ENCODE measurements around the gene GNA15.

The GNA15 gene

DNA sequence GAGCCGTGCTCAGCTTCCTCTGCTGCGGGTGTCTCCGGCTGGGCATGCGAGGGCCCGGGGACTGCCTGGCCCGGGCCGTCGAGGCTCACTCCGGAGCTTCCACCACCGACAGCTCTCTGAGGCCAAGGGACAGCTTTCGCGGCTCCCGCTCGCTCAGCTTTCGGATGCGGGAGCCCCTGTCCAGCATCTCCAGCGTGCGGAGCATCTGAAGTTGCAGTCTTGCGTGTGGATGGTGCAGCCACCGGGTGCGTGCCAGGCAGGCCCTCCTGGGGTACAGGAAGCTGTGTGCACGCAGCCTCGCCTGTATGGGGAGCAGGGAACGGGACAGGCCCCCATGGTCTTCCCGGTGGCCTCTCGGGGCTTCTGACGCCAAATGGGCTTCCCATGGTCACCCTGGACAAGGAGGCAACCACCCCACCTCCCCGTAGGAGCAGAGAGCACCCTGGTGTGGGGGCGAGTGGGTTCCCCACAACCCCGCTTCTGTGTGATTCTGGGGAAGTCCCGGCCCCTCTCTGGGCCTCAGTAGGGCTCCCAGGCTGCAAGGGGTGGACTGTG, 44.0 kb downstream of the GNA15 start:
- Histone ChIP-seq H3K4me1 (ENCODE audit: control insufficient read depth, insufficient read depth, low read length, poor library complexity, severe bottlenecking) (peaks cover 5% of the 10 kb centered on the region), H3K27ac (ENCODE audit: low read depth, low read length, severe bottlenecking) (no peak overlapping the region), H3K36me3 (ENCODE audit: control insufficient read depth, insufficient read depth, low read length) (no peaks in the 10 kb centered on the region), H3K9me3 (ENCODE audit: control insufficient read depth, low read length) (no peaks in the 10 kb centered on the region), H3K4me3 (ENCODE audit: extremely low read depth, insufficient read depth, low read length, poor library complexity, severe bottlenecking) (no peak overlapping the region)
- 93 to 96% methylated on average over 26 to 30 of the region's 31 CpGs for WGBS, 2 experiments (ENCODE audit: insufficient coverage in 2 of 2)

DNA sequence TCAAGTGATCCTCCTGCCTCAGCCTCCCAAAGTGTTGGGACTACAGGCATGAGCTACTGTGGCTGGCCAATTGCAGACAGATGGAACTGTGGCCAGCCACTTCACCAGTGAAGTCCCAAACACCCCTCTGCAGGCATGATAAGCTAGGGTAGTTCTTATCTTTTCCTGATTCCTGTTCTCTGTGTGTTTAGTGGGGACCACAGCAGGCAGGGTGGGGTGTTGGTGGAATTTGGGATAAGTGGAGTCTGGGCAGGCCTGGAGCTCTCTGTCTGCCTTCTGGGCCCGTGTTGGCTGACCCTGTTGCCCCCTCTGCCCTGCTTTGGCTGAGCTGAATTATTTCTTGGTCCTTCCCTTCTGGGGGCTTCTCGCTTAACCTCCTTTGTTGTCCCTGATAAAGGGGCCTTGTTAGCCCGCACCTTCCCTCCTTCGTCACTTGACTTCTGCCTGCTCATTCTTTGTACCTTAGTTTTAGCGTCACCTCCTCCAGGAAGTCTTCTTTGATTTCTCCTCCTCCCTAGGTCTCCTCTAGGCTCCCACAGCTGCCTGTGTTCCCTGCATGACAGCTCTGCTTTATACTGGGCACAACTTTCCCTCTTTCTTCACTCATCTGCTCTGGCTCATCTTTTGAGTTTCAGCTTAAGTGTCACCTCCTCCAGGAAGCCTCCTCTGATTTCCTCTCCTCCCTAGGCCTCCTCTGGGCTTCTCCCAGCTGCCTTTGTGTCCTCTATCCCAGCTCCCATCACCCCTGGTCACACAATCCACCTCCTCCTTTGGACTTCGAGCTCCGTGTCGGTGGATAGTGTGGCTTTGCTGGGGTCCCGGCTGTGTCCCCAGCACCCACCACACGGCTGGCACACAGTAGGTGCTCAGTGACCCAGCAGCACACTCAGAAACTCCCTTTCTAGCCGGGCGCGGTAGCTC, 48.1 kb downstream of the GNA15 start:
- 85 to 91% methylated on average over 7 to 13 of the region's 13 CpGs for WGBS, 2 experiments (ENCODE audit: insufficient coverage in 2 of 2)
- Histone ChIP-seq H3K36me3 (ENCODE audit: control insufficient read depth, insufficient read depth, low read length) (peaks cover 12% of the 10 kb centered on the region), H3K9me3 (ENCODE audit: control insufficient read depth, low read length) (no peaks in the 10 kb centered on the region), H3K27ac (ENCODE audit: low read depth, low read length, severe bottlenecking) (no peak overlapping the region), H3K4me3 (ENCODE audit: extremely low read depth, insufficient read depth, low read length, poor library complexity, severe bottlenecking) (no peak overlapping the region), H3K4me1 (ENCODE audit: control insufficient read depth, insufficient read depth, low read length, poor library complexity, severe bottlenecking) (peaks cover 13% of the 10 kb centered on the region)

DNA sequence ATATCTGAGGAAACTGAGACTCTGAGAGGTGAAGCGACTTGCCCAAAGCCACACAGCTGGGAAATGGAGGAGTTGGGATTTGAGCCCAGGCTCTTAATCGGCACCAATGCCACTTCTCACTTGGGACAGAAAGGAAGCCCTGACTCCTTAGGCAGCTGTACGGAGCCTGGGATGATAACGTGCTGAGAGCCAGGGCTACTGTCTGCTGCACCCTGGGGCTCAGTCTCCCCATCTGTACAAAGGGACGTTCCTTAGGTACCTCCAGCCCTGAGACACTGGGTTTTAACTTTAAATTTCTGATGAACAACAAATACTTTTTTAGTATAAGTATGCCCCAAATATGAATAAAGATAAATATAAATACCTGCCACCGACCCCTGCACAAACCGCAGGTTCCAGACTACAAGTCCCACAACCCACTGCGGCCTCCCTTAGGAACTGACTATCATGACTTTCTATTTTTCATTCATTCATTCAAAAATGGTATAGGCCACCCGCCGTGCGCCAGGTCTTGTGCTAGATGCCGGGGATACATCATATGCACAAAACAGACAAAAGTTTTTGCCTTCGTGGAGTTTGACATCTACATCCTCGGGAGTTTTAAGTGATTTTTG, 49.1 kb downstream of the GNA15 start:
- H3K4me1 ChIP-seq (ENCODE audit: control insufficient read depth, insufficient read depth, low read length, poor library complexity, severe bottlenecking), result peaks cover 13% of the 10 kb centered on the region
- no peaks in the 10 kb centered on the region for H3K9me3 ChIP-seq (ENCODE audit: control insufficient read depth, low read length)
- peaks cover 20% of the 10 kb centered on the region for H3K36me3 ChIP-seq (ENCODE audit: control insufficient read depth, insufficient read depth, low read length)
- no peak overlapping the region for H3K27ac ChIP-seq (ENCODE audit: low read depth, low read length, severe bottlenecking)
- 19 to 36% methylated on average over 8 to 11 of the region's 14 CpGs for WGBS, 2 experiments (ENCODE audit: insufficient coverage in 2 of 2)
- peak overlapping the region; percentile 91 for H3K4me3 ChIP-seq (ENCODE audit: extremely low read depth, insufficient read depth, low read length, poor library complexity, severe bottlenecking)

DNA sequence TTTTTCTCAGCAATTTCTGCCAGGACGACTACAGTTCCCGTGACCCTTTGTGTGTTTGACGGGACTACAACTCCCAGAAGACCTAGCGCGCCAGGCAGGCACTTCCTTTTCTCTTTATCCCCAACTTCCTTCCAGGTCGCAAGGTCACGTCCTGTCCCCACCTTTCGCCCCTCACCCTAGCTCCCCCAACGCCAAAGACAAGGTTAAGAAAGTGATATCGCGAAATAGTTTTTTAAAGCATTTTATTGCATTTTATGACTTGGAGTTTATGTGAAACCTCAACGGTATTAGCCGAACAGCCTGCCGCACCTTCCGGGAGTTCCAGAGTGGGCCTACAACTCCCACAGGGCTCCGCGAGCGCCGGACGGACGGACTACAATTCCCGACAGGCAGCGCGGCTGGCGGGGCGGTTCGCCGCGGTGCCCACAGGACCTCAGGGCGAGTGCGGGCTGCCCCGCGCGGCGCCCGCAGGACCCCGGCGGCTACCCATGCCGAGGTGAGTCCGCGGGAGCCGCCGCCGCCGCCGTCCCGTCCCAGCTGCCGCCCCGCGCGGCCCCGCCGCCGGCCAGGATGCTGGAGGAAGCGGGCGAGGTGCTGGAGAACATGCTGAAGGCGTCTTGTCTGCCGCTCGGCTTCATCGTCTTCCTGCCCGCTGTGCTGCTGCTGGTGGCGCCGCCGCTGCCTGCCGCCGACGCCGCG, 49.8 kb downstream of the GNA15 start, which contains the start of gene NCLN:
TSS of gene NCLN (plus strand) at position 470 of the 699 bp plus-strand sequence. CDS start at position 571, 101 bp downstream.
- no peak within 1 kb of the TSS for H3K27ac ChIP-seq (ENCODE audit: low read depth, low read length, severe bottlenecking)
- H3K4me1 ChIP-seq (ENCODE audit: control insufficient read depth, insufficient read depth, low read length, poor library complexity, severe bottlenecking), result peaks cover 13% of the 10 kb centered on the region
- peaks cover 22% of the 10 kb centered on the region for H3K36me3 ChIP-seq (ENCODE audit: control insufficient read depth, insufficient read depth, low read length)
- WGBS, 2 experiments (ENCODE audit: insufficient coverage in 2 of 2), result 0 to 1% methylated on average over 50 to 52 of the region's 69 CpGs
- H3K4me3 ChIP-seq (ENCODE audit: extremely low read depth, insufficient read depth, low read length, poor library complexity, severe bottlenecking), result peak within 1 kb of the TSS; percentile 91
- no peaks in the 10 kb centered on the region for H3K9me3 ChIP-seq (ENCODE audit: control insufficient read depth, low read length)

- no peak overlapping the region for H3K27ac ChIP-seq (ENCODE audit: low read depth, low read length, severe bottlenecking)
- 0% methylated on average over 29 to 38 of the region's 38 CpGs for WGBS, 2 experiments (ENCODE audit: insufficient coverage in 2 of 2)
- peak overlapping the region; percentile 91 for H3K4me3 ChIP-seq (ENCODE audit: extremely low read depth, insufficient read depth, low read length, poor library complexity, severe bottlenecking)
- peaks cover 13% of the 10 kb centered on the region for H3K4me1 ChIP-seq (ENCODE audit: control insufficient read depth, insufficient read depth, low read length, poor library complexity, severe bottlenecking)
- peaks cover 28% of the 10 kb centered on the region for H3K36me3 ChIP-seq (ENCODE audit: control insufficient read depth, insufficient read depth, low read length)
- no peaks in the 10 kb centered on the region for H3K9me3 ChIP-seq (ENCODE audit: control insufficient read depth, low read length)
Measured at GRCh38 chr19:3186160-3186688, 50.4 kb downstream of the GNA15 start.

- H3K36me3 ChIP-seq (ENCODE audit: control insufficient read depth, insufficient read depth, low read length), result peaks cover 29% of the 10 kb centered on the region
- peaks cover 13% of the 10 kb centered on the region for H3K4me1 ChIP-seq (ENCODE audit: control insufficient read depth, insufficient read depth, low read length, poor library complexity, severe bottlenecking)
- H3K27ac ChIP-seq (ENCODE audit: low read depth, low read length, severe bottlenecking), result no peak overlapping the region
- 69 to 73% methylated on average over 22 to 23 of the region's 23 CpGs for WGBS, 2 experiments (ENCODE audit: insufficient coverage in 2 of 2)
- H3K4me3 ChIP-seq (ENCODE audit: extremely low read depth, insufficient read depth, low read length, poor library complexity, severe bottlenecking), result peak overlapping the region; percentile 91
- H3K9me3 ChIP-seq (ENCODE audit: control insufficient read depth, low read length), result no peaks in the 10 kb centered on the region
Measured at GRCh38 chr19:3186891-3187661, 51.2 kb downstream of the GNA15 start.

DNA sequence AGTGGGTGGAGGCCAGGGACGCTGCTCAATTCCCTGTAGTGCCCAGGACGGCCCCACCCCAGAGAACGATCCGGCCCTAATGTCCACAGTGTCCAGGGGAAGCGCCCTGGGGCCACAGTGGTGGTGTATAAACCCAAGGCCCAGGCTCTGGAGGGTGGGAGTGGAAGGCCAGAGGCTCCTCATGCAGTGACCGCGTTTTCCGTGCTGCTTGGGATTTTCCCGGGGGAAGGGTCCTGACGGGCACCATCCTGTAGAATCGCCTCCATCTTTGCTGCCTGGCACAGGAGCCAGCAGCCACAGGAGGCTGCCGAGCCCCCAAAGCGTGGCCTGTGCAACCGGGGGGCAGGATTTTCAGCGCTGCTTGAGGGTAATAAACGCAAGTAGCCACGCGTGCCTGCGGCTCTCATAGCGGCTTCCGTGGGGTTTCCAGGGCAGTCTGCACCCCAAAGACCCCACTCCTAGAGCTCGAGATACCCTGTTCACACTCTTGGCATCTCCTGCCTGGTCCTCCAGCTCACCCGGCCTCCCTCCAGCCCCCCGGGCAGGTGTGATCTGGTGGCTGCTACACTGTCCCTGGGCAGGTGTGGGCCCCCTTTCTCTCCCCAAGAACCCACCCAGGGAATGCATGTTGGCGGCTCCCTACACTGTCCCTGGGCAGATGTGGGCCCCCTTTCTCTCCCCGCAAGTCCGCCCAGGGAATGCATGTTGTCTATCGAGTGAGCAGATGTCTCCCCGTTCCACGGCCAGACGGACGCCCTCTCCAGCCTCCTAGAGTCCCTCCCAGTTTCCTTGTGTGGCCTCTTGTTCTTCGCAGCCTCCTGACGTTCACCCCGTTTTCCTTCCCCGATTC, 52.1 kb downstream of the GNA15 start:
- Histone ChIP-seq H3K9me3 (ENCODE audit: control insufficient read depth, low read length) (no peaks in the 10 kb centered on the region), H3K27ac (ENCODE audit: low read depth, low read length, severe bottlenecking) (no peak overlapping the region), H3K36me3 (ENCODE audit: control insufficient read depth, insufficient read depth, low read length) (peaks cover 29% of the 10 kb centered on the region), H3K4me3 (ENCODE audit: extremely low read depth, insufficient read depth, low read length, poor library complexity, severe bottlenecking) (no peak overlapping the region), H3K4me1 (ENCODE audit: control insufficient read depth, insufficient read depth, low read length, poor library complexity, severe bottlenecking) (peaks cover 13% of the 10 kb centered on the region)
- WGBS, 2 experiments (ENCODE audit: insufficient coverage in 2 of 2), result 92% methylated on average over 32 to 36 of the region's 36 CpGs

GRCh38 chr19:3188627-3189596, 53.1 kb downstream of the GNA15 start:
- H3K4me3 ChIP-seq (ENCODE audit: extremely low read depth, insufficient read depth, low read length, poor library complexity, severe bottlenecking), result no peak overlapping the region
- H3K9me3 ChIP-seq (ENCODE audit: control insufficient read depth, low read length), result no peaks in the 10 kb centered on the region
- no peak overlapping the region for H3K27ac ChIP-seq (ENCODE audit: low read depth, low read length, severe bottlenecking)
- H3K36me3 ChIP-seq (ENCODE audit: control insufficient read depth, insufficient read depth, low read length), result peaks cover 35% of the 10 kb centered on the region
- H3K4me1 ChIP-seq (ENCODE audit: control insufficient read depth, insufficient read depth, low read length, poor library complexity, severe bottlenecking), result peaks cover 13% of the 10 kb centered on the region
- 96 to 97% methylated on average over 28 to 30 of the region's 35 CpGs for WGBS, 2 experiments (ENCODE audit: insufficient coverage in 2 of 2)
